Activated CD8-positive, alpha-beta memory T cell treated with anti-CD3 and anti-CD28 coated beads, Interleukin-2, amount 50 U/mL, for 48 hours (primary cell): ENCODE results near the gene IFT88.
A peak's percentile ranks its signal among the peaks of the same experiment; 100 is the strongest.

Source experiments
- DNase-seq: peaks from one replicate; pipeline ENCODE4 v3.0.0-alpha.2; 2020

Gene IFT88

DNA sequence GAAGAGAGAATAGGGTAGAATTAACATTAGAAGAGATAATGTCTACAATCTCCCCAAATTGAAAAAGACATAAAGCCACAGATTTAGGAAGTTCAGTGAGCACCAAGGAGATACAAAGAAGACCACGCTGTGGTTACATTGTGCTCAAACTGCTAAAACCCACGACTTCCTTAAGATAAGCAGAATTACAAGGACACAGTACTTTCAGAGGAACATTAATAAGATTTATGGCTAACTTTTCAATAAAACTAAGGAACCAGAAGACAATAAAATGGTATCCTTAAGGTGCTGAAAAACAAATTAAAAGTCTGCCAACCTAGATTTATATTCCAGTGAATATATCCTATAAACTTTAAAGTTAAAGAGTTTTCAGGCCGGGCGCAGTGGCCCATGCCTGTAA lies 129.1 kb downstream of the IFT88 start:
- DNase-seq: no peak

DNA sequence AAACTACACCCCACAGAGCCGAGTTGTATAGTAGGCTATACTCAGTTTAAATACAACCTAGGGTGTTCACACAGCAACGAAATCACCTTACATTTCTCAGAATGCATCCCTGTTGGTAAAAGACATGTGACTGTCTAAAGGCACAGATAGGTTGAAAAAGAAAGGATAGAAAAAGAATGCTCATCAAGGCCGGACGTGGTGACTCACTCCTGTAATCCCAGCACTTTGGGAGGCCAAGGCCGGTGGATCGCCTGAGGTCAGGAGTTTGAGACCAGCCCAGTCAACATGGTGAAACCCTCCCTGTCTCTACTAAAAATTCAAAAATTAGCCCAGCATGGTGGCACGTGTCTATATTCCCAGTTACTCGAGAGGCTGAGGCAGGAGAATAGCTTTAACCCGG lies 132.8 kb downstream of the IFT88 start:
- DNase-seq: no peak

DNA sequence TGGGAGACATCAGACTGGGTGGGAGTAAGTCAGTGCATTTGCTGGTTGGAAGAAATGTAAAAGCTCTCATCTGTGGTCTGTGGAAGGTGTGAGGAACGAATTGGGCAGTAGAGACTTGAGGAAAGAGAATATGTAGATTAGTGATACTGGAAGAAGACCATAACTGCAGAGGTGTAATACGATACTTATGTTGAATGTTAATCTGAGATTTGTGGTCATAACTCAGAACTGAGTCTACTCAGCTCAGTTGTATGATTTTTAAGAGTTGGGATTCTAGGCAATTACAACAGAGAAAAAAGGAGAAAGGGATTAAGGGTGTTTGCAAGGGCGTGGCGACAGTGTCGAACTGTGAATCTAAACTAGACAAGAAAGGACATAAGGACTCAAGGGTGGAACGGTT lies 133.3 kb downstream of the IFT88 start:
- no peak for DNase-seq

DNA sequence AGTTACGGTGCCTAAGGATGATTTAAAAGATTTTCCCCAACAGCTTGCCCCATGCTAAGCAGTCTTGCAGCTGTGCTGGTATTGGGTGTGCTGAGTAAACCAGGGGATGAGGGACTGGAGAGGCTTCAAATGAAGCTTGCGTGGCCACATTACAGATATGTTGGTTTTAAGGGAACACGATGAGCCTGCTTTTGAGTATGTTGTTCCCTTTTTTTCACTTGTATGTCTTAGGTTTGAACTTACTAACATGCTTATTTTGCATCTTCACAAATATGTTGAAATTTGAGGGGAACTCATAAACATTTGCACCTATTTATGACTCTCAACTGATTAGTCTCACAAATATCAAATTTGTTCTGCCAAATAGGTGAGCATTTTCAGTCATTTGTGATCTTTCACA lies 134.5 kb downstream of the IFT88 start:
- DNase-seq: no peak

DNA sequence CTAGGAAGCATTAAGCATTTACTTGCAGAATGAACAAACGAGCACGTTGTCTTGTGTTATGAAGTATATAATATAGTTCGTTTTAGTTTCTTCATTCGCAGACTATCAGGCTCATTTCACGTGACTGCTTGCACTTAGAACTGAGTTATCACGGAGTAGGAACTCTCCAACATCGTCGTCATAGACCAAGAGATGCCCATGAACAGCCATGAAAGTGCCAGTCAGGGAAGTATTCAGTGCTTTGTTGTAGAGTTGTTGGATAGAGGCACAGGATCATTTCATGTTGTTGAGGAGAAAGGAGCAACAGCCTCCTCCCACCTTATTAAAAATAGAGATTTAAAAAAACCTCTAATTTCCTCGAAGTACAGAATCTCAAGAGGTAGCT lies 135.6 kb downstream of the IFT88 start:
- no peak for DNase-seq

DNA sequence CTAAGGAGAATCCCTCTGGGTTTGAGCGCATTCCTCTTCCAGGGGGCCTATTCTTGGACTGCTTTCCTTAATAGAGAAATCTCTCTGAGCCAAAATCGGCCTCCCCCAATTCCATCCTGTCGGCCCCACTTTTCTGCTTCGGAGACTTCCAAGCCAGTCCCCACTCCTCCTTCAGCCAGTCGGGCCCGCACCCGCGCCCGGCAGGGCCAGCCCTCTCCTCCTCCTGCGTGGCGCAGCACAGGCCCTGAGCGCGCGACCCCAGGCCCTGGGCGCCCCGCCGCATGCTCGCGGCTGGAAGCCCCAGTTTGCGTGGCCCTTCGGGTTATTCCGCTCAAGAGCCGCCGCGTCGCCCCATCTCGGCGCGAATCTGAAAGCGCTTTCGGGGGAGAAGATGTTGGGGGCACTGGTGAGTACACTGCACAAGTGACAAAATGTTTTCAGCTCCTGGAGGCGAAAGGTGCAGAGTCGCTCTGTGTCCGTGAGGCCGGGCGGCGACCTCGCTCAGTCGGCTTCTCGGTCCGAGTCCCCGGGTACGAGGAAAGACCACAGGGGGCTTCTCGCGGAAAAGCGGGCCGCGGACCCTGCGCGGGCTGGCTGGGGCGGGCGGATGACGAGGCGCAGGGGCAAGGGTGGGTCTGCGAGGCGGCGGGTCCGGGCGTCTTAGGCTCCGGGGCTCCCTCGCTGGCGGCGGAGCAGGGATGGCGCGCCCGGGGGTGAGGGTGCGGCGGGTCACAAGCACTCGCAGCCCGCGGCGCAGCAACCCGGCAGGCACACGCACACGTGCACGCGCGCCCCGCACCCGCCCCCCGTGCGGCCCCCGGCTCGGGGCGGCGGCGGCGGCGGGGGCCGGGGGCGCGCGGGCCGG lies 136.2 kb downstream of the IFT88 start, which contains the start of gene IL17D:
Gene IL17D (plus strand): TSS at position 785 of the 865 bp plus-strand sequence. CDS start 303 bp downstream, outside the sequence.
- DNase-seq: peak; percentile 73

DNA sequence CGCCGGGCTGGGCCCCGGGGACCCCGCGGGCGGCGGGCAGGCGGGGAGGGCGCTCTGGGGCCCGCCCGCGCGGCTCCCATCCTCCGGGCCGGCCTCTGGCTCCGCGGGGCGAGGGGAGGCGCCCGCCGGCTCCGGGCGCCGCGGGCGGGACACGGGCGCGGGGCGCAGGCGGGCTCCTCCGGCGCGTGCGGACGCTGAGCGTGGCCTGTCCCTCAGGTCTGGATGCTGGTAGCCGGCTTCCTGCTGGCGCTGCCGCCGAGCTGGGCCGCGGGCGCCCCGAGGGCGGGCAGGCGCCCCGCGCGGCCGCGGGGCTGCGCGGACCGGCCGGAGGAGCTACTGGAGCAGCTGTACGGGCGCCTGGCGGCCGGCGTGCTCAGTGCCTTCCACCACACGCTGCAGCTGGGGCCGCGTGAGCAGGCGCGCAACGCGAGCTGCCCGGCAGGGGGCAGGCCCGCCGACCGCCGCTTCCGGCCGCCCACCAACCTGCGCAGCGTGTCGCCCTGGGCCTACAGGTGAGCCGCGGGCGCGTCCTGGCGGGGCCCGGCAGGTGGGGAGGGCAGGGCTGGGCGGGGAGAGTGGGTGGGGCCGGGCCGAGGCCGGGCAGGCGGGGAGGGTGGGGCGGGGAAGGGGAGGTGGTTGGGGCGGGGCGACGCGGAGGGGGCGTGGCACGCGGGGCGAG lies 137.0 kb downstream of the IFT88 start:
- peak; percentile 87 for DNase-seq

DNA sequence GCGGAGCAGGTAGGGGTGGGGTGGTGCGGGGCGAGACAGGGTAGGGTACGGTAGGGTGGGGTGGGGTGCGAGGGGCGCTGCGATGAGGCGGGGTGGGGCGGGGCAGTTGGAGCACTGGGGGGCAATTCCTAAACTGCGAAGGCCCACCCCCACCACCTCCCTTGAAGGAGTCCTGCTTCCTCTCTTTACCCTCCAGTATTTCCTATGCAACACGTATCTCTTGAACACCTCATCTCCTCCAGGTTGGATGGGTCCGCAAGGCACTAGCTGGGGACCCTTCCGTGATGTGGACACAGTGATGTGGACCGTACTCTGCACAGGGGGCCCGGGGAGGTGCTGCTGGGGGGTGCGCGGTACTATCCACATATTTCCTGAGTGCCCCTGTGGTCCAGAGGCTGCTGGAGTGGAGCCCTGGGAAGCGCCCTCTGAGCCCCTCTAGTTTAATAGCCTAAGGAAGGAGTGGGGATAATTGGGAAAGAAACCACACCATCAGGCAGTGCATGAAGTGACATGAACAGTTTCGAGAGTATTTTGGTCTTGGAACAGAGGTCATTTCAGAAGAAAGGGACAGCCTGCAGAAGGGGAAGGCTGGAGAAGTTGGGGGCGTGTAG lies 137.6 kb downstream of the IFT88 start:
- no peak for DNase-seq

DNA sequence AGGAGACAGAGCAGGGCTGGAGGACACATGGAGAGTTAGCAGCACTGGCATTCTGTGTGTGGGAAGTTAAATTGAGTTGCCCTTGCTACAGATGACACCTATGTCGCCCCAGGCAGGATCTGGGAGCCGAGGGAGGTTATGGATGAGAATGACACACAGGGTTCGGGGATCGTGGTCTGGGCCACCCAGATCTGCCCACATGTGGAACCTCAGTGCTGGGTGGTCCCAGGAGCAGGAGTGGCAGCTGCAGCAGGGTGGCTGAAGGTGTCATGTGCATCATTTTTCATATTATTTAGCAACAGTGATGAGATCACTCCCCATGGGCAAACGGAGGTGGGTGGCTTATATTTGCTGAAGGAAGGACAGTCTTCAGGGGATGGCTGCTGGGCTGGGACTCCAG lies 139.7 kb downstream of the IFT88 start:
- DNase-seq: no peak

DNA sequence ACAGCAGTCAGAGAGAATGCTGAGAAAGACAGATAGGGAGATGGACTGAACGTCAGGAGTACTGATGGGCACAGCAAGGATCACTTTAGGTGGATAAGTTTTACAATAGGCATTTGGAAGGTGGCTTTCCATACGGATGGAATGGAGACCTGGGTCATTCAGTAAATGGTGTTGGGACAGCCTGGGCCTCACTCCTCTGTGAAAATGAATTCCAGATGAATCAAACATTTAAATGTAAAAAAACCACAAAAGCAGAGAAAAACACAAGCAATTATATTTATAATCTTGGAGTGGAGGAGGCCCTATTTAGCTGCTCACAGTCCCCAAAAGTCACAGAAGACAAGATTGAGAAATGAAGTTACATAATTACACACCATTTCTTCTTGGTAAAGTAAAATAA lies 141.3 kb downstream of the IFT88 start:
- no peak for DNase-seq

DNA sequence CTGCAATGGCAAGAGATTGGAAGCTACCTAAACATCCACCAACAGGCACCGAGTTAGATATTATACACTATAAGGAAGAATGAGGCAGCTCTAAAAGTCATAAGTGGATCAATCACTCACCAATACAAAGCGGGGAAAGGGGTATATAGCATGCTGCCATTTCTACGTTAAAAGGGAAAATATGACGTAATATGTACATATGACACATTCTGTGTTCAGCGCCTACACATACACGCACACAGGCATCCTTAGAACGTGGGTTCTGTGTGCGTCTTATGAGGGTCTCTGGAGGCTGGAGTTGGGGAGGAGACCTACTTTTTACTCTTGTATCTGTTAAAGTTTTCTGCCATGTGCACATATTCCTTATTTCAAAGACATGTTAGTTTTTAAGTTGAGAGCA lies 142.4 kb downstream of the IFT88 start:
- DNase-seq: no peak

DNA sequence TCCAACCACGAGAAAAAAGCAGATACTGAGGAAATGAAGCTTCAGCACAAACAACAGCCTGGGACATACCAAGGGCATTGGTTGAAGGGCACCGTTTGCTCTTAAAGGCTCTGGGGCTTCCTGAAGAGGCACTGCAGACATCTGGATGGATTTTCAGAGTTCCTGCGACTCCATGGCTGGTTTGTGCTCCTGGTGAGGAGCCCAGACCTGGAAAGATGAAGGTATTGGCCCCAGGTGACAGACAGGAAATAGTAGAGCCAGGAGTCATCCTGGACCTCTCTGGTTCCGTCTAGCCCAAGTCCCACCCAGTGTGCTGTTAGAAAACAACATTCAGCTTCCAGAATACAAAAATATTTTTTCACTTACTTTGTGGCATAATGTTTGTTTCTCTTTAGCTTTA lies 142.8 kb downstream of the IFT88 start:
- no peak for DNase-seq

DNA sequence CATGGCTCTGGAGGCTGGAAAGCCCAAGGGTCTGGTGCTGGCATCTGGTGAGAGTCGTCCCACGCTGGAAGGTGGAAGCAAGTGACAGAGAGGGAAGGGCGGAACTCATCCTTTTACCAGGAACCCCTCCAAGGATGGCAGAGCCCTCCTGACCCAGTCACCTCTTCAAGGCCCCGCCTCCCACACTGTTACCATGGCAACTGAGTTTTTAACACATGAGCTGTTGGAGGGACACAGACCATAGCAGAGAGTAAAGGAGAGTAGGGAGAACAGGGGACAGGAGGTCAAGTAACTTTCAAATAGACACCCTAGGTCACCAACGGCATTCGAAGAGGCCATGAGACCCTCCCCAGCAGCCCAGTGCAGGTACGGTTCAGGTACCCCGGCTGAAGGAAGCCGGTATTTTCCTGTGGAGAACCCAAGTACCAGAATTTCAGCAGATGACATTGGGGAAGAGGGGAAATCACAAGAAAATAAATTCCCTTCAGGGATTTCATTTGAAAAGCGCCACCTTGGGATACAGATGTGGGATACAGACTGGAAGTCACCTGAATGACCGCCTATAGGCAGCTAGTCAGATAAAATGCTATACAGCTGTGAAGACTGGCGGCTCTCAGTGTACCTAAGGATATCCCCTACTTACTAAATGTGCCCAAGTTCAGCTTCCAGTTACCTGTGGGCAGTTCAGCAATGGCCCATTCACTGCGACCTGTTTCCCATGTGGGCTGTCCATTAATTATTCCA lies 144.5 kb downstream of the IFT88 start:
- DNase-seq: no peak

DNA sequence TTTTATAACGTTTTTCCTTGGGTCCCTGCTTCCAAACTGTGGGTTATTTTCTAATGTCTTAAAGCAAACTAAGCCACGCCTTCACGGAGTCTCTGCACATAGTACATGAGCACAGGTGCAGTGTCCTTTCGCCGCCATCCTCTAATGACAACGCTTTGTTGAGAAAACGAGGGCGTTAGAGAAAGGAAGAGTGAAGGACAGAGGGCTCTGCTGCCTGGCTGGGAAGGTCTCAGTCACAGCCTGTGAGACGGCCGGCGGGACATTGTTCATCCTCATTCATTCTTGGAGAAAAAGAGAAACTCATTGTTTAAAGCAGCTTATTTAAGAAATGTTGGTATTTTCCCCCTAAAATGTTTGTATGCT lies 146.0 kb downstream of the IFT88 start:
- DNase-seq: no peak

DNA sequence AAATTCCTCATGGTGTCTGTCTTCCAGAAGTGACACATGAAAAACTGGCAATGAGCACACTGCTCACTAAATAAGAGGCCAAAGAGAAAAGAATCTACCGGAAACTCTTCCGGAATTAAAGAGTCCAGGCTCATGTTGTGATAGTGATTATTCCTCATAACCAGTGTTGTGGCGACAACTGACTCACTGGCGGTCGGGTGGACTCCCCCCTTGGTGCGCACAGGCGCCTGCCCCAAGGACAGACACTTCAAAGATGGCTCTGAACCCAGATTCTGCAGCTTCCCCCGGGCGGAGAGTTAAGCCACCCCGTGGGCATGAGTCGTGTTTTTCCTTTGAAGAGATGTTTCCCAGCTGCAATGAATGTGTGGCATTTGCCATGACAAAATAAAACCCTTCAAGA lies 146.8 kb downstream of the IFT88 start:
- no peak for DNase-seq

DNA sequence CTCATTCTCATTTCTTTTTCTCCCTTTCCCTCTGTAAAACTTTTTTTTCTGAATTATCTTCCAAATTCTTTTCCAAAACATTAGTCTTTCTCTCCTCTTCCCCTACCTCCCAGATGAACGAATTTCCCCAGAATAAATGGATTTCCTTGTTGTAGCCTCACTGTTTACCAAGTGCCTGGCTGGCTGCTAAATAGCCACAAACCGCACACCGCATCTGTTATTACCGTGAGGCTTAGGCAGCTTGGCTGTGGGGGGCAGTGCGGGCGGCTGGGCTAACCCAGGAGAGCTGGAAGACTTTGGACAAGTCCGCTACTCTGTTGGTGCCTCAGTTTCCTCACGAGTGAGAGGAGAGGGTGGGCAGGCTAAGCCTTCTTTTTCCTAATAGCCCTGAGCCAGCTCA lies 147.2 kb downstream of the IFT88 start:
- DNase-seq: no peak

DNA sequence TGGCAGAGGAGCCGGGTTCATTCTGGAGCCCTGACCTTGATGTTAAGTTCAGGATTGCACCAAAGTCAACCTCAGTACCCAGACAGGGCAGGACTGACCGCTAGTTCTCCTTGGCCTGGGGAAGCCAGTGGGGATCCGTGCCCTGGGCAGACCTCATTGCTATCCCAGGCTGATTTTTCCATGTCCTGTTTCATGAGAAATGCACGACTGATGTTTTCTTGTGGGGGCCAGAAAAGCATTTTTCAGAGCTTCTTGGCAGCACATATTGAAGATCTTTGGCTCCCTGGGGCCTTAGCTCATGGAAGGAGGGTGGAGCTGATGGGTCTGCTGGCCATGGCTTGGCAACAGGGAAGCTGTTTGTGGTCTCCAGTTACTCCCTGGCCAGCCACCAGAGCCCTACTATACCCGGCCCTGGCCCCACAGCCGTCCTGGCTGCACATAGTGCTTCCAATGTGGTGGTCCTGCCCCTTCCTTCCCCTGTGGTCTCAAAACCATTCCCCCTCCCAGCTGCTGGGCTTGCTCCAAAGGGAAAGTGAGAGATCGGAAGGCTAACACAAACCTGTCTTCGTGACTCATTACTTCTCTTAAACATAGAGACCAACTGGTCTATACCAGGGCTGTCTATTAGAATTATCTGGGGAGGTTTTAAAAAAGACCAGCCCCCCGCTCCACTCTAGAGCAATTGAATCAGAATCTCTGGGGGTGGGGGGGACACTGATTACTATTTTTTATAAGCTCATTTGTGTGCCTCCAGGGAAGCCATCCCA lies 147.8 kb downstream of the IFT88 start:
- no peak for DNase-seq

DNA sequence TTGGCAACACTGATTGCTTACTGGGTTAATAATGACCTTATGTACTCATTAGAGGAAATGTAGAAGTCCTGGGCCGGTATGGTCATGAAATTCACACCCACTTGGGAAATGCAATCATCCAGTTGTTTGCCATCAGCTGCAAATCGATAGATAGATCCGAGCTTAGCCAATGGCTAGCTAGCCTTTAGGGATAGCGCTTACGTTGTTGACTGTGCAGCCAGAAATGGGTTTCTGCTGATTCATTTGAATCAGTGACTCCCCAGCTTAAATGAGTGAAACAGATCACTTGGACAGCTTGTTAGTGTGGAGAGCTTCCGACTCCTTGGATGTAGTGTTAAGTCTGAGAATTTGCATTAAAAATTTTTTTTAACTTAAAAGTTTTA lies 148.4 kb downstream of the IFT88 start:
- no peak for DNase-seq

DNA sequence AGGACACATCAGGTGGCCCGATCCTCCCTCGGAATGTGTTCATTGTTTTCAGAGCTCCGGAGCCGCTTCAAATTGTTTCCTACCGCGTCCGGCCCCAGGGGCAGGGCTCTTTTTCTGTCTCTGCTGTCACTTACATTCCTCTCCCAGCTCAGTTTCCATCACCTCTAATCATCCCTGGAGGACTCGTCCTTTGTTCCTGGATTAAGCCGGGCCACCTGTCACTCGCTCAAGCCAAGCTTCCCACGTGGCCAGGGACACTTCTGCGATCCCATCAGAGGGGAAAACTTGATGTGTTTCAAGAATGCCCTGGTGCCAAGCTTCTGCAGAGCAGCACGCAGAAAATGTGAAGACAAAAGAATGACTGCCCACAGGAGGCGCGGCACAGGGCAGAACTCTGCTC lies 150.0 kb downstream of the IFT88 start:
- no peak for DNase-seq

DNA sequence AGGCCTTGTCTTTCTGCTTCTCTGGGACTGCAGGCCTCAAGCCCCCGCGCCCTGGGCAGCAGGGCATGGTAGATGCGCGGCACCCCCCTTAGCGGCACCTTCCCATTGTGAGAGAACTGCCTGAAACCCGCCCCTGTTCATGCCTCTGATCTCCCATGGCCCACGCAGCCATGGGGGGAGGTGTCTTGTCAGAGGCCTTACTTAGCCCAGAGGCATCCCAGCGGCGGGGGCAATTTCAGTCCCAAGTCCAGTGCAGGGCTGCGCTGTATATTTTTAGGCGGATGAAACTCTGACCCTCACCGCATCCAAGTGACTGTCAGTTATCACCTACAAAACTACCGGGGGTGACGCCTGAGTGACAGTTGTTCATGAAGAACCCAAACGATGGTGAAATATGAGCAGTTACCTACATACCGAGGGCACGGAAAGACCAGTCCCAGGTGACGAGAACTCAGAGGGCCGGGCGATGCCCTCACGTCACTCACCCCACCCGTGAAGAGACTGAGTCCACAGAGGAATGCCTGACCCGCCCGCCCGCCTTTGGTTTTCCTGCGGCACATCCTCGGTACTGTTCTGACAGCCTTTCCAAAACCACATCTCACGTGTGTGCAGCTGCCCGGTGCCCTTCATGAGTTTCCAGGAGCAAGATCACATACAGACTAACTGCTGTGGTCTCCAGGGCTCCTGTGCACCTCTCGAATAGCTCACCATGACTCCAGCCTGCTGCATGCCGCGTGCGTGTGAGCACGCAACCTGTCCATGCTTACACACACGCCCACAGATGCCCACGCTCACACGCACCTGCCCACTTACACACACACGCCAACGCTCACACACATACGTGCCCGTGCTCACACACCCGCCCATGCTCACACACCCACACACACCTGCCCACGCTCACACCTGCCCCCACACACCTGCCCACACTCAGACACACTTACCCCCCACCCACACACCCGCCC lies 150.9 kb downstream of the IFT88 start:
- no peak for DNase-seq

DNA sequence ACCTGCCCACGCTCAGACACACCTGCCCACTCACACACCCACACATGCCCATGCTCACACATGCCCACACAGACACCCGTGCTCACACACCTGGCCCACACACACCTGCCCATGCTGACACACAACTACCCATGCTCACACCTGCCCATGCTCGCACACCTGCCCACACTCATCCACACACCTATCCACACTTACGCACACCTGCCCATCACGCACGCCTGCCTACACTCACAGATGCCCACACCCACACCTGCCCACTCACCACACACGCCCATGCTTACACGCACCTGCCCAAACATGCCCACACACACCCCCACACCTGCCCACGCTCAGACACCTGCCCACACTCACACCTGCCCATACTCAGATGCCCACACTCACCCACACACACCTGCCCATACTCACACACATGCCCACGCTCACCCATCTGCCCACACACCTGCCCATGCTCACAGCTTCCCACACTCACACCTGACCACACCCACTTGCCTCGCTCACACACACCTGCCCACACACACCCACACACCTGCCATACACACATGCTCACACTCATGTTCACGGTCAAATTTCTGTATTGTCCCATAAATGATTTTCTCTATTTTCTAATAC lies 152.1 kb downstream of the IFT88 start:
- no peak for DNase-seq
